K562 (cell line): ENCODE results near the gene MAP3K4. TPM values are rescaled to one million over a fixed set of nuclear protein-coding genes. Genes with fewer than 3 reads are reported as not detected.

Experiments used
- ATAC-seq: fragments of 200-7000 bp; cut with Tn5 transposase; 3 replicates; pipeline ENCODE4 v1.9.1; 2020; ENCODE audit warnings: moderate library complexity
- BruUV-seq: library from RNA; stranded (reverse); fragments of 400-500 nt; replicated peaks from 2 replicates; lab custom pipeline; 2021; lab: Mats Ljungman, UMichigan
- CTCF ChIA-PET: fragments of 300-600 bp; formaldehyde crosslinking; extraction: SDS; loops from one replicate; lab custom pipeline; 2021; ENCODE audit warnings: low intra/inter-chr PET ratio; lab: Yijun Ruan, JAX
- POLR2A ChIA-PET: fragments of 300-600, 350-650 bp; sonication (Branson Sonifier 250); formaldehyde crosslinking; extraction: SDS; loops from one replicate; lab custom pipeline; 2021; ENCODE audit warnings: antibody characterized with exemption, inconsistent platforms; lab: Yijun Ruan, JAX
- DNase-seq, 4 experiments: peaks; one replicate each; pipeline versions ENCODE4 v3.0.0 to v3.0.0-alpha.2; 2011 to 2018; ENCODE audit warnings: low spot score in 3 of 4, mixed read lengths in 3 of 4; ENCODE audit errors: extremely low read depth in 1 of 4
- FAIRE-seq: peaks from 2 replicates; lab custom pipeline; 2011; peaks lifted over from hg19 to GRCh38; lab: Jason Lieb, UNC
- H2AFZ ChIP-seq: 2 replicates; pipeline ENCODE4 v1.6.0; 2011; ENCODE audit warnings: low read depth, low read length, control low read depth, inconsistent platforms
- H3K27ac ChIP-seq: fragments of 200-600 bp; 3 replicates; pipeline ENCODE4 v1.8.0; 2011; ENCODE audit warnings: low read depth, mild to moderate bottlenecking, control low read depth, inconsistent platforms, low read length, moderate library complexity, mixed read lengths; ENCODE audit errors: extremely low read depth
- H3K27me3 ChIP-seq, 2 experiments: fragments of 300-600 bp in 1 of 2; 2 replicates in 1 of 2; 3 replicates in 1 of 2; pipeline versions ENCODE4 v1.6.0 to v1.8.0; 2011; ENCODE audit warnings: inconsistent platforms in 2 of 2, low read length in 2 of 2, mild to moderate bottlenecking in 1 of 2, mixed read lengths in 1 of 2, moderate library complexity in 1 of 2; ENCODE audit not compliant: control insufficient read depth in 2 of 2, insufficient read depth in 2 of 2
- H3K36me3 ChIP-seq: fragments of 300-600 bp; 3 replicates; pipeline ENCODE4 v1.8.0; 2011; ENCODE audit warnings: mild to moderate bottlenecking, low read length, inconsistent platforms; ENCODE audit not compliant: control insufficient read depth, insufficient read depth
- H3K4me1 ChIP-seq, 2 experiments: fragments of 200-600 bp in 1 of 2; replicated peaks in 1 of 2; 2 replicates in 1 of 2; 3 replicates in 1 of 2; pipeline versions ENCODE4 v1.5.1 to v1.8.0; 2011; ENCODE audit warnings: inconsistent platforms in 2 of 2, low read length in 2 of 2, mild to moderate bottlenecking in 1 of 2, mixed read lengths in 1 of 2, moderate library complexity in 1 of 2; ENCODE audit not compliant: control insufficient read depth in 2 of 2, insufficient read depth in 2 of 2
- H3K4me2 ChIP-seq: 2 replicates; pipeline ENCODE4 v1.6.1; 2011; ENCODE audit warnings: low read length, control low read depth, inconsistent platforms, mixed read lengths; ENCODE audit not compliant: insufficient read depth
- H3K4me3 ChIP-seq: fragments of 200-600 bp; sonication (generic), shearing (Covaris generic); 2 replicates; pipeline ENCODE4 v1.5.1; 2016; ENCODE audit warnings: control low read depth, inconsistent platforms
- H3K79me2 ChIP-seq: fragments of 200-600 bp; 3 replicates; pipeline ENCODE4 v1.8.0; 2011; ENCODE audit warnings: low read length, inconsistent platforms; ENCODE audit not compliant: control insufficient read depth, insufficient read depth
- H3K9ac ChIP-seq, 2 experiments: 2 replicates each; pipeline versions ENCODE4 v1.6.0 to v1.6.1; 2011; ENCODE audit warnings: low read depth in 2 of 2, low read length in 2 of 2, control low read depth in 1 of 2, inconsistent platforms in 1 of 2, mild to moderate bottlenecking in 1 of 2, mixed read lengths in 1 of 2; ENCODE audit not compliant: insufficient read depth in 1 of 2
- H3K9me1 ChIP-seq: one replicate; pipeline ENCODE4 v1.6.0; 2011; ENCODE audit warnings: inconsistent platforms, mild to moderate bottlenecking, low read length, moderate library complexity; ENCODE audit not compliant: control insufficient read depth, insufficient read depth
- H3K9me3 ChIP-seq: replicated peaks from 2 replicates; pipeline ENCODE4 v1.5.1; 2011; ENCODE audit warnings: low read depth, low read length, inconsistent platforms; ENCODE audit not compliant: control insufficient read depth, insufficient read depth
- H4K20me1 ChIP-seq: replicated peaks from 2 replicates; pipeline ENCODE4 v1.6.1; 2011; ENCODE audit warnings: low read length, inconsistent platforms, mixed read lengths; ENCODE audit not compliant: control insufficient read depth, insufficient read depth
- ATF7 ChIP-seq: fragments of 450-650 bp; IDR thresholded peaks from 2 replicates; pipeline ENCODE4 v1.7.1; 2014; ENCODE audit warnings: mild to moderate bottlenecking, moderate library complexity
- DDX20 ChIP-seq: fragments of 450-650 bp; IDR thresholded peaks from 2 replicates; pipeline ENCODE4 v1.6.1; 2016; ENCODE audit warnings: missing genetic modification characterization, low read depth, mild to moderate bottlenecking, missing compliant biosample characterization, moderate library complexity
- GTF2E2 ChIP-seq: fragments of 200-800 bp; sonication (Bioruptor generic); IDR thresholded peaks from 2 replicates; pipeline ENCODE4 v1.6.1; 2016; ENCODE audit warnings: missing genetic modification characterization, missing compliant biosample characterization
- RFX5 ChIP-seq: IDR thresholded peaks from 2 replicates; pipeline ENCODE4 v1.6.1; 2011; ENCODE audit warnings: low read depth, mild to moderate bottlenecking, improper control_type of control experiment, low read length
- SRSF7 ChIP-seq: fragments of 200-400 bp; formaldehyde crosslinking; optimal IDR thresholded peaks from 2 replicates; pipeline ENCODE3; 2017; ENCODE audit warnings: mild to moderate bottlenecking, low read depth, low read length
- TAF1 ChIP-seq: IDR thresholded peaks from 2 replicates; pipeline ENCODE4 v1.6.1; 2011; ENCODE audit warnings: mild to moderate bottlenecking, low read length, moderate library complexity; ENCODE audit not compliant: insufficient read depth, control insufficient read depth, severe bottlenecking; ENCODE audit errors: extremely low read depth
- ZBTB1 ChIP-seq: sonication (generic); formaldehyde crosslinking; IDR thresholded peaks from 2 replicates; pipeline ENCODE4 v1.8.1; 2023; ENCODE audit warnings: missing genetic modification reagents, low read depth, mild to moderate bottlenecking, borderline replicate concordance
- ZNF41 ChIP-seq: fragments of 250-450 bp; sonication (Bioruptor Pico); conservative IDR thresholded peaks from 2 replicates; pipeline ENCODE4 v1.4.0; 2020; ENCODE audit warnings: mild to moderate bottlenecking
- ZNF57 ChIP-seq: fragments of 450-650 bp; formaldehyde crosslinking; IDR thresholded peaks from 2 replicates; pipeline ENCODE4 v1.4.0; 2020; ENCODE audit warnings: mild to moderate bottlenecking, moderate library complexity
- WGBS: fragments of 100-300 bp; shearing (Covaris generic); methylation state at CpG from one replicate; pipeline ENCODE4 v1.1.6; 2016; ENCODE audit warnings: low coverage, mixed read lengths; ENCODE audit not compliant: insufficient coverage; ENCODE audit errors: missing lambda C conversion rate; 5-methylcytosine and 5-hydroxymethylcytosine counted together
- in situ Hi-C: fragments of 300-500 bp; cut with MboI; formaldehyde crosslinking; loops from 4 replicates; pipeline ENCODE4 v1.15.0; 2018; ENCODE audit warnings: inconsistent platforms, mixed read lengths
- intact Hi-C: fragments of 100-400 bp; cut with micrococcal nuclease; formaldehyde crosslinking; loops from 2 replicates; pipeline ENCODE4 v1.14.2; 2022
- polyA plus RNA-seq, 8 experiments: library from polyadenylated mRNA; depleted of rRNA in 4 of 8; stranded (reverse) in 5 of 8; unstranded in 3 of 8; fragments of >200 nt; fragmentation: Nextera tagmentation in 2 of 8; fragmentation: Illumina TruSeq in 1 of 8; extraction: Ambion mirVana in 2 of 8; extraction: Trizol in 1 of 8; gene quantifications; 2 replicates each; pipeline versions ENCODE4 v1.2.1 to v1.2.3, GENCODE V29; 2011 to 2014; ENCODE audit warnings: inconsistent platforms in 1 of 8, missing spikeins in 1 of 8
- total RNA-seq, 7 experiments: library from RNA; depleted of rRNA in 6 of 7; stranded (reverse); fragments of >200 nt in 6 of 7; fragmentation: Illumina TruSeq in 2 of 7; extraction: Trizol in 2 of 7; gene quantifications; 2 replicates each; pipeline versions ENCODE4 v1.2.1 to v1.2.3, GENCODE V29; 2011 to 2021; ENCODE audit warnings: low replicate concordance in 1 of 7

The MAP3K4 gene
- total and polyA plus RNA-seq, 9 of the 15 experiments (the other 6 are each of a cell fraction or from before 2014, with no cell fraction given) = 21.0 to 77.2 (median 48.9) TPM

DNA sequence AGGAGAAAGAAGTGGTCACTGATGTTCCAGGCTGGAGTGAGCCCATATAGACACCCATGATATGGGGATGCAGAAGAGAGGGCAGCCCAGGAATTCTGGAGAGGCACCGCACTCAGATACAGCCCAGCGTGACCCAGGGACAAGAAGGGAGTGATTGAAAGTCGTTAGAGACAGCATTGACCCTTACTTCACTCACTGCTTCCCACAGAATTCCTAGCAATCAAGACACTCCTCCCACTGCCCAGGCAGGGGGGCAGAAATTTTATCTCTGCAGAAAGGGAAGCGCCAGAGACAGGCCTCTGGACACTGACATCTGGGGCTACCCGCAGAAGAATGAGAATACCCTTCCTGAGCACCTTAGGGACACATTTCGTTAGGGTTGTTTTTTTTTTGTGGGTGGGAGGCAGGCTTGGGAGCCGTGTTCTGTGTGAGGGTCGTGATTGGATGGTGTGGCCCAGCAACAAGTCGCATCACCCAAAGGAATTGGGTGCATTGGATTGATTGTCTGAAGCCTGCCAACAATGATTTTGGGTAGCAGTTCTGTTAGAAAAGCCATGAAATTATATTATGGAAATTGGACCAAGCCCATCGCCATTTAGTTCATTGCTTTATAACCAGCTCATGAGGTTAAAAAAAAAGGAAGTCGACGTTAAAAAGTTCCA lies 45.9 kb upstream of the MAP3K4 start:
- no peaks in the 10 kb centered on the region for H3K9me1 ChIP-seq
- no peaks in the 10 kb centered on the region for H3K79me2 ChIP-seq
- WGBS = 16% methylated on average over 12 of the region's 12 CpGs
- H3K27ac ChIP-seq = no peak overlapping the region
- in situ Hi-C loops (no loop called here), intact Hi-C loops (no loop called here)
- H3K4me2 ChIP-seq = no peak overlapping the region
- H3K27me3 ChIP-seq = no peaks in the 10 kb centered on the region
- CTCF ChIA-PET = no interaction called here
- TF ChIP-seq RFX5 (peak; percentile 70; the same call in 1 of the 2 replicates), ZNF57 (CRISPR knock-in tag) (no peak)
- H3K9ac ChIP-seq = no peak overlapping the region
- FAIRE-seq = no peak
- no peak for DNase-seq
- H4K20me1 ChIP-seq = no peaks in the 10 kb centered on the region
- no peaks in the 10 kb centered on the region for H3K4me1 ChIP-seq
- H3K36me3 ChIP-seq = no peaks in the 10 kb centered on the region
- ATAC-seq = peak; percentile 29; the same call in 2 of the 3 replicates
- no peak overlapping the region for H2AFZ ChIP-seq
- no TSS peak for BruUV-seq
- POLR2A ChIA-PET = interaction anchor here (0.7 to 2.0 kb wide), 2 partner anchors 12 to 42 kb away, joined by 3 to 9 read pairs; no protein-coding TSS in a partner anchor
- H3K4me3 ChIP-seq = no peak overlapping the region
- no peaks in the 10 kb centered on the region for H3K9me3 ChIP-seq

DNA sequence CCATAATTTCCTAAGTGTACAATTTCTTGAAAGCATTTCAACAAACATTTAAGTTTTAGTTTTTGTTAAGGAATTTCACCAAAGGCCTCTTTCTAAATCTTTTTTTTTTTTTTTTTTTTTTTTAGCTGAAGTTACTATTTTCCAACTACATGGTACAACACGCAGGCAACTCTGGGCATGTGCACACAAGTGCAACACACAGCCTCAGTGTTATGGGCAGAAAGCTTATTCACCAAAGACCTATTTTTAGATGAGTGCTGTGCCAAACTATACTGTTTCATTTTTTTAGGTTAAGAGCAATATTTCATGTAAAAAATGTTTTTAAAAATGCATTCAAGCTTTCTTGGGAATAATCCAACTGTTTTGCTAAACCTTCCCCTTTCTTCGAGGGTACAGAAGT lies 42.0 kb upstream of the MAP3K4 start:
- DNase-seq = no peak
- intact Hi-C loops (no loop called here), in situ Hi-C loops (no loop called here)
- no peaks in the 10 kb centered on the region for H3K9me3 ChIP-seq
- CTCF ChIA-PET = no interaction called here
- no peak overlapping the region for H3K4me2 ChIP-seq
- no peak overlapping the region for H3K9ac ChIP-seq
- H3K27me3 ChIP-seq = no peaks in the 10 kb centered on the region; a peak in 1 of 5 replicates
- H4K20me1 ChIP-seq = no peaks in the 10 kb centered on the region
- H3K36me3 ChIP-seq = no peaks in the 10 kb centered on the region
- H3K4me3 ChIP-seq = no peak overlapping the region
- POLR2A ChIA-PET = interaction anchor here (0.9 to 1.9 kb wide), 2 partner anchors 9 to 16 kb away, joined by 3 to 7 read pairs; no protein-coding TSS in a partner anchor
- no peak for ATAC-seq
- no peaks in the 10 kb centered on the region for H3K9me1 ChIP-seq
- H2AFZ ChIP-seq = no peak overlapping the region
- no peak overlapping the region for H3K27ac ChIP-seq
- peaks cover 4 to 10% of the 10 kb centered on the region in 2 experiments; a peak in 3 of 5 replicates for H3K4me1 ChIP-seq
- no peak for FAIRE-seq
- TF ChIP-seq ATF7 (no peak), DDX20 (tag) (no peak), GTF2E2 (no peak), SRSF7 (no peak), TAF1 (no peak), ZBTB1 (CRISPR knock-in tag) (no peak), ZNF41 (CRISPR knock-in tag) (no peak), RFX5 (no peak)
- WGBS = 39% methylated on average over 2 of the region's 2 CpGs
- no peaks in the 10 kb centered on the region for H3K79me2 ChIP-seq
- BruUV-seq = no TSS peak
